NT2/D1 (cell line): ENCODE results near the gene GID4.
"Not testable (repeated sequence)": the region's sequence is repeated elsewhere in the genome, so short reads cannot be mapped to it uniquely, and the experiment has no call there.

Source experiments
- DNase-seq: peaks from one replicate; pipeline ENCODE4 v3.0.0-alpha.2; 2011; ENCODE audit warnings: low read depth, low spot score
- H3K27me3 ChIP-seq: 2 replicates; pipeline ENCODE4 v1.6.0; 2011; ENCODE audit warnings: mild to moderate bottlenecking; ENCODE audit not compliant: insufficient read length, insufficient read depth
- H3K36me3 ChIP-seq: 2 replicates; pipeline ENCODE4 v1.6.1; 2011; ENCODE audit warnings: mild to moderate bottlenecking, low read length, mixed read lengths; ENCODE audit not compliant: insufficient read depth, insufficient read length
- H3K4me1 ChIP-seq: 2 replicates; pipeline ENCODE4 v1.5.1; 2011; ENCODE audit not compliant: insufficient read depth, insufficient read length
- H3K4me3 ChIP-seq: 2 replicates; pipeline ENCODE4 v1.5.1; 2011; ENCODE audit warnings: low read depth; ENCODE audit not compliant: insufficient read length
- H3K9ac ChIP-seq: 2 replicates; pipeline ENCODE4 v1.6.0; 2011; ENCODE audit warnings: low read depth; ENCODE audit not compliant: insufficient read length
- H3K9me3 ChIP-seq: 2 replicates; pipeline ENCODE4 v1.5.1; 2011; ENCODE audit warnings: mild to moderate bottlenecking, low read length; ENCODE audit not compliant: insufficient read depth
- SUZ12 ChIP-seq: IDR thresholded peaks from 2 replicates; pipeline ENCODE4 v1.6.1; 2011; ENCODE audit not compliant: insufficient read length, insufficient read depth; ENCODE audit errors: extremely low read depth
- YY1 ChIP-seq: IDR thresholded peaks from 2 replicates; pipeline ENCODE4 v1.6.1; 2011; ENCODE audit not compliant: insufficient read length, insufficient read depth
- ZNF274 ChIP-seq: IDR thresholded peaks from 2 replicates; pipeline ENCODE4 v1.6.1; 2011; ENCODE audit warnings: mild to moderate bottlenecking, low read depth, low read length

The GID4 gene

DNA sequence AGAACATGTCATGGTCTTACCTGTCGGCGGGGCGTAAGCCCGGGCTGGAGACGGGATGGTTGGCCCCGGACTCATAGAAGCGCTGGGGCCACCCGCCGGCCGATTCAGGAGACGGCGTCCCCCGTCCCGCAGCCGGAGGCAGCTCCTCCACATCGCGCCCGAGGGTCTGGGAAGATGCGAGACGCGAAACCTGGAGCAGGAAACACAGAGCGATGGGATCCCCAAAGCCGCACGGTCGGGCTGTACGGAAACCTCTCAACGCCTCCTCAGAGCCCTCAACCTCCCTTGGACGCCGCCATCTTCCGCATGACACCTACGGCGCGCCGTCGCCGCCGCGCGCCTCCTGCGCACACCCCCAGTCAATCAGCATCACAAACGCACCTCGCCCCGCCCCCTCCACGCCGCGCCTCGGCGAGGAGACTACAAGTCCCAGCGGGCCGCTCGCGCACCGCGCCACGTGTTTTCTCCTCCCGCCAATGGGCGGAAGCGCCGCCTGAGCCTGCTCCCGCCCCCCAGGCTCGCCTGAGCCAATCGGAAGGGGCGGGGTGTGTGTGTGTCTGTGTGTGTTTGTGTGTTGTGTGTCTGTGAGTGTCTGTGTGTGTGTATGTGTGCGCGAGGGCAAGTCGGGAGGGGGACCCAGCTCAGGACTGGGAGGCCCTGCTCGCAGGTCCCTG lies at the start of gene GID4, which contains the start of gene ATPAF2:
Gene GID4 (plus strand): TSS at position 548 of the 674 bp plus-strand sequence. CDS start 57 bp downstream, at position 605.
Gene ATPAF2 (minus strand): TSS at position 308 of the 674 bp plus-strand sequence. CDS start 155 bp downstream, at position 153.
- TF ChIP-seq YY1 (peak; percentile 82), ZNF274 (no peak)
- no peaks in the 10 kb centered on the region for H3K27me3 ChIP-seq
- DNase-seq = peak; percentile 98
- H3K4me1 ChIP-seq = peaks cover 4% of the 10 kb centered on the region
- peak within 1 kb of the TSS; percentile 84 for H3K4me3 ChIP-seq
- H3K9ac ChIP-seq = peak within 1 kb of the TSS; percentile 91
- H3K9me3 ChIP-seq = no peaks in the 10 kb centered on the region
- peaks cover 2% of the 10 kb centered on the region for H3K36me3 ChIP-seq

DNA sequence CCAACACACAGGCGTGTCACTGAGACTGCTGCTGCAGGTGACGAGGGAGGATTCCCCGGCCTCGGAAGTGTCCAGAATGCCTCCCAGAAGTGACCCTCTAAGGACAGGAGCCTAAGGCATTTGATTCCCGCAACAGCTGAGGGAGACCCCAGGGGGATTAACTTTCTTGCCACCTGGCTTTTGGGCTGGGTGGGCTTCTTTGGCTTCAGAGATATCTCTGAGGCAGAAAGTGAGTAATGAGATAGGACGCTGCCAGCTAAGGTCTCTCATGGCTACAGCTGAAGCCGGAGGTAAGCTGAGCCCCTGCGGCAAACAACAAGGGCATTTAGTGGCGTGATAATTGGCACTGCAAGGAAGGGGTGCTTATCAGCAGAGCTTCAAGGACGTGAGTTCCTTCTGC lies 49.6 kb upstream of the GID4 start:
- TF ChIP-seq YY1 (no peak), SUZ12 (no peak), ZNF274 (no peak)
- Histone ChIP-seq H3K4me1 (peaks cover 8% of the 10 kb centered on the region), H3K4me3 (no peak overlapping the region), H3K9ac (no peak overlapping the region), H3K36me3 (no peaks in the 10 kb centered on the region), H3K27me3 (no peaks in the 10 kb centered on the region), H3K9me3 (no peaks in the 10 kb centered on the region)
- no peak for DNase-seq

DNA sequence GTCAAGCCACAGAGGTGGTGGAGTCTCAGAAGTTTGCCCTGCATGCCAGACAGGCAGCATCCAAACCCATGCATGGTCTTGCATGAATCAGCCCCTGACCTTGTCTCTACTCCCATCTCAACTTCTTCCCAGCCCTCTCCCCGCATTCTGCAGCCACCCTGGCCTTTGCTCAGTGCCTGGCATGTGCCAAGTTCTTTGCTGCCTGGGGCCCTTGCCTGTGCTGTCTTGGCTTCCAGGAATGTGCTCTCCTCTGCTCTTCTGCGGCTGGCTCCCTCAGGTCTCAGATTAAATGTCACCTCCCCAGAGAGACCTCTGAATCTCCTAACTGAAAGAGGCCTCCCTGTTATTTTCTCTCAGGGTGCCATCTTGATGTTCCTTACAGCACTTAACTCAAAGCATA lies 48.9 kb upstream of the GID4 start:
- Histone ChIP-seq H3K9me3 (no peaks in the 10 kb centered on the region), H3K4me1 (peaks cover 12% of the 10 kb centered on the region), H3K27me3 (no peaks in the 10 kb centered on the region), H3K4me3 (no peak overlapping the region), H3K9ac (no peak overlapping the region), H3K36me3 (no peaks in the 10 kb centered on the region)
- no peak for DNase-seq
- TF ChIP-seq ZNF274 (no peak), YY1 (no peak), SUZ12 (no peak)

DNA sequence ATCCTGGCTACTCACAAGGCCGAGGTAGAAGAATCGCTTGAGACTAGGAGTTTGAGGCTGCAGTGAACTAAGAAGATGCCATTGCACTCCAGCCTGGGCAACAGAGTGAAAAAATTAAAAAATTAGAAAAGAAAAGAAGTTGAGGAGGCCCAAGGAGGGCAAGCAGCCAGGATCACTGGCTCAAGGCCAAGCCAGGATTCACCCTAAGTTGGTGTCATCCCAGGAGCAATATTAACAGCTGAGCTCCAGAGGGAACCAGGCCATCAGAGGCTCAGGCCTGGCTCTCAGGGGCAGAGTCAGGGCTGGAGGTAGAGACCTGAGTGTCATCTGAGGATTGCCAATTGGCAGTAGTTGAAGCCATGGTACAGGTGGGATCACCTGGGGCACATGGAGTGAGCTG lies 45.8 kb upstream of the GID4 start:
- H3K9ac ChIP-seq = no peak overlapping the region
- H3K36me3 ChIP-seq = no peaks in the 10 kb centered on the region
- peaks cover 12% of the 10 kb centered on the region for H3K4me1 ChIP-seq
- no peaks in the 10 kb centered on the region for H3K9me3 ChIP-seq
- no peaks in the 10 kb centered on the region for H3K27me3 ChIP-seq
- H3K4me3 ChIP-seq = no peak overlapping the region
- TF ChIP-seq ZNF274 (no peak), SUZ12 (no peak), YY1 (no peak)
- no peak for DNase-seq

DNA sequence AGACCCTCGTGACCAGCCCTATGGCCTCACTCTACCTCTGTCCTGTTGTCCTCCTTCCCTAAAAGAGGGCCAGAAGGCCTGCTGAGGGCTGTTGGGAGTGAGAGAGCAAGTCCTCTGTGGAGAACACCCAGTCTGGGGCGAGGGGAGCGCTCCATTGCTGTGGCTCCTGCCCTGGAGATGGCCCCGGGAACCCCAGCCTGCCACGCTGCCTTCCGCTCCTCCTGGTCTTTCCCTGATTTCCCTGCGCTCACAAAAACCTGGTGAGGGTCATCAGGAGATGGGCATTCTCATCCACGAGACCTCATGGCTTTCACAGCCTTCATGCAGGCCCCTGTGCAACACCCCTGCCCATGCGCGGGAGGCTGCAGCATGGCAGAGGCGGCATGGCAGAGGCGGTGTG lies 45.4 kb upstream of the GID4 start:
- no peak for DNase-seq
- H3K9me3 ChIP-seq = no peaks in the 10 kb centered on the region
- H3K27me3 ChIP-seq = no peaks in the 10 kb centered on the region
- no peak for TF ChIP-seq YY1
- no peak for TF ChIP-seq ZNF274
- no peak for TF ChIP-seq SUZ12
- H3K9ac ChIP-seq = no peak overlapping the region
- H3K4me3 ChIP-seq = no peak overlapping the region
- peaks cover 12% of the 10 kb centered on the region for H3K4me1 ChIP-seq
- no peaks in the 10 kb centered on the region for H3K36me3 ChIP-seq

DNA sequence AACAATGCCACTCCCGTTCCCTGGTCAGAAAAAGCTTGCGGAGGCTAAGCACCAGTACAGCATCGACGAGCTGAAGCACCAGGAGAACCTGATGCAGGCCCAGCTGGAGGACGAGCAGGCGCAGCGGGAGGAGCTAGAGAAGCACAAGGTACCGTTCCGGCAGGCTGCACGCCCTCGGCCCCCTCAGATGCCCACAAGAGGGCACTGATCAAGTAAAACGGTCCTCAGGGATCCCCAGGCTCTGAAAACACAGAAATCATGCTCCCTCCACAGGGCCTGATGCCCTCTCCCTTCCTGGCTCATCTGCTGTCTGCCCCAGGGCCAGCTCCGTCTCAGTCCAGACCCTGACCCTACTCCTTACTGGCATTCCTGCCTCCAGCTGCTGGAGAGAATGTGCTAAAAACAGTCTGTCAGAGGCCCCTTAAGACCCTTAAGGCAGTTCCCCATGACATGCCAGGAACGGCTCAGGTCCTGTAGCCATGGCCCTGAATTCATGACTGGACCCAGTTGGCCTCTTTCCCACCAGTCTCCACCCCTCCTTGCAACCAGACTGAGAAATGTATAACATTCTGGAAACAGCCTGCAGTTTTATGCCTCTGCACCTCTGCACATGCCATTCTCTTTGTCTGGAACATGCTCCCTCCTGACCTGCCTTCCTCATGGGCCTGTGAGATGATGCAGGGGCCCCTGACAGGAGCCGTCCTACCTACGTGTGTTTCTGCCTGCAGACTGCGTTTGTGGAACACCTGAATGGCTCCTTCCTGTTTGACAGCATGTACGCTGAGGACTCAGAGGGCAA lies 44.7 kb upstream of the GID4 start:
- H3K9ac ChIP-seq = no peak overlapping the region
- no peak for TF ChIP-seq SUZ12
- TF ChIP-seq ZNF274 = no peak
- TF ChIP-seq YY1 = no peak
- no peak overlapping the region for H3K4me3 ChIP-seq
- DNase-seq = peak; percentile 23
- no peaks in the 10 kb centered on the region for H3K36me3 ChIP-seq
- H3K4me1 ChIP-seq = peaks cover 12% of the 10 kb centered on the region
- no peaks in the 10 kb centered on the region for H3K27me3 ChIP-seq
- no peaks in the 10 kb centered on the region for H3K9me3 ChIP-seq

DNA sequence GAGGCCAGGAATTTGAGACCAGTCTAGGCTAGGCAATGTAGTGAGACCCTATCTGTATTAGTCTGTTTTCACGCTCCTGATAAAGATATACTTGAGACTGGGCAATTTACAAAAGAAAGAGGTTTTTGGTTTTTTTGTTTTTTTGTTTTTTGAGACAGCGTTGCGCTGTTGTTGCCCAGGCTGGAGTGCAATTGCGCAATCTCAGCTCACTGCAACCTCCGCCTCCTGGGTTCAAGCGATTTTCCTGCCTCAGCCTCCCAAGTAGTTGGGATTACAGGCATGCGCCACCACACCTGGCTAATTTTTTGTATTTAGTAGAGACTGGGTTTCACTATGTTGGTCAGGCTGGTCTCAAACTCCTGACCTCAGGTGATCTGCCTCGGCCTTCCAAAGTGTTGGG lies 43.3 kb upstream of the GID4 start:
- not testable (repeated sequence) for H3K4me3 ChIP-seq, H3K9ac ChIP-seq

More for the DNA sequence above, 43.3 kb upstream of the GID4 start:
- peaks cover 10% of the 10 kb centered on the region for H3K4me1 ChIP-seq
- not testable (repeated sequence) for H3K36me3 ChIP-seq, H3K9me3 ChIP-seq, H3K27me3 ChIP-seq, DNase-seq
